ENCODE measurements around the gene F8. TPM values are rescaled to one million over a fixed set of nuclear protein-coding genes. Genes with fewer than 3 reads are reported as not detected.

Gene F8
- total and polyA plus RNA-seq, 10 of the 15 experiments (the other 5 are each of a cell fraction or from before 2014, with no cell fraction given): 3.0 to 8.1 (median 5.1) TPM

DNA sequence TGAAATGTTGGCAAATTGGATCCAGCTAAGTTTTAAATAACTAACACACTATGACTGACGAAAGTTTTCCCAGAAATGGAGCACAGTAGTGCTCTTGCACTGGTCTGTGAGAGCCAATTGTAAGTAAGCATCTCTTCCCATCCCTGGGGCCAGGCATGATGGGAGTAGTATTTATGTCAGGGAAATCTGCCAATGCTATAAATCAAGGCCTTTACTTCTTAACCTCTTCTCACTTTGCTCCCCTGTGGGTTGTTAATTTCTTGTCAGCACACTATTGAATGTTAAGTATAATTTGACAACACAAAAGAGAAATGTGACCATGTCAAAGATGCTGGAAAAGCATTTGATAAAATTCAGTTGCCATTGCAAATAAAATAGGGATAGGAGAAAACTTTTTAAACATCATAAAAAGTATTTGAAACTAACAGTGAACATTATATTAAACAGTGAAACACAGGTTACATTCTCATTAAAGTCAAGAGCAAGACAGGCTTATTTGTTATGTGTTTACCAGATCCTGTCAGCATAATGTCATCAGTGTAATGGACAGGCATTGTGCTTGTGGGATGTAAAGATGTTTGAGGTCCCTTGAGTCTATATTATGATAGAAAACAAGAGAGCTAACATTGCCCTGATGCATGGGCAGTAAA, 131.4 kb downstream of the F8 start:
- CTCF ChIA-PET: interaction anchor here (0.8 to 1.2 kb wide), 2 partner anchors 27 to 41 kb away, joined by 3 to 7 read pairs; no protein-coding TSS in a partner anchor
- Histone ChIP-seq H3K9me3 (replicated peaks; ENCODE audit: control insufficient read depth, insufficient read depth, low read length) (no peaks in the 10 kb centered on the region), H4K20me1 (ENCODE audit: control insufficient read depth, insufficient read depth) (no peaks in the 10 kb centered on the region), H3K4me3 (no peak overlapping the region), H3K4me1 (ENCODE audit: control insufficient read depth, insufficient read depth, low read length) (no peaks in the 10 kb centered on the region), H3K9ac (ENCODE audit: control insufficient read depth, insufficient read depth, low read length) (no peak overlapping the region), H3K27ac (ENCODE audit: control insufficient read depth, insufficient read depth) (no peak overlapping the region), H3K79me2 (ENCODE audit: control insufficient read depth, insufficient read depth, low read length) (peaks cover 2% of the 10 kb centered on the region), H3K27me3 (replicated peaks in 1 of 2; ENCODE audit: control insufficient read depth in 2 of 2, insufficient read depth in 2 of 2, low read length in 1 of 2) (no peaks in the 10 kb centered on the region), H2AFZ (ENCODE audit: control insufficient read depth, low read depth, low read length) (no peak overlapping the region), H3K4me2 (ENCODE audit: control insufficient read depth, insufficient read depth) (no peak overlapping the region), H3K36me3 (ENCODE audit: control insufficient read depth in 2 of 2, insufficient read depth in 2 of 2, low read length in 1 of 2) (no peaks in the 10 kb centered on the region)
- intact Hi-C loops (cut with micrococcal nuclease; ENCODE audit: unreplicated experiment): no loop called here
- FAIRE-seq: no peak
- DNase-seq (ENCODE audit: low read depth, low spot score): no peak
- SMC1A ChIA-PET (ENCODE audit: uncharacterized antibody, unreplicated experiment): interaction anchor here (0.8 to 1.1 kb wide), 2 partner anchors 17 to 26 kb away, joined by 3 to 4 read pairs; no protein-coding TSS in a partner anchor
- RAD21 ChIA-PET (ENCODE audit: unreplicated experiment): no interaction called here
- BruUV-seq (replicated peaks): no TSS peak
- ATAC-seq: no peak
- in situ Hi-C loops (cut with MboI): no loop called here
- POLR2A ChIA-PET: no interaction called here
- 48% methylated on average over 1 of the region's 1 CpG for WGBS (ENCODE audit: insufficient coverage, insufficient replicate concordance, low lambda C conversion rate, missing lambda C conversion rate)
- TF ChIP-seq, protein P1, sequence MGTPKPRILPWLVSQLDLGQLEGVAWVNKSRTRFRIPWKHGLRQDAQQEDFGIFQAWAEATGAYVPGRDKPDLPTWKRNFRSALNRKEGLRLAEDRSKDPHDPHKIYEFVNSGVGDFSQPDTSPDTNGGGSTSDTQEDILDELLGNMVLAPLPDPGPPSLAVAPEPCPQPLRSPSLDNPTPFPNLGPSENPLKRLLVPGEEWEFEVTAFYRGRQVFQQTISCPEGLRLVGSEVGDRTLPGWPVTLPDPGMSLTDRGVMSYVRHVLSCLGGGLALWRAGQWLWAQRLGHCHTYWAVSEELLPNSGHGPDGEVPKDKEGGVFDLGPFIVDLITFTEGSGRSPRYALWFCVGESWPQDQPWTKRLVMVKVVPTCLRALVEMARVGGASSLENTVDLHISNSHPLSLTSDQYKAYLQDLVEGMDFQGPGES (IDR thresholded peaks at IDR 0.05): no peak
- TF ChIP-seq ATF7 (IDR thresholded peaks at IDR 0.05; ENCODE audit: low read depth) (no peak), ASH2L (IDR thresholded peaks at IDR 0.05; ENCODE audit: borderline replicate concordance, low read depth) (no peak), IKZF2 (IDR thresholded peaks at IDR 0.05) (no peak), MXI1 (IDR thresholded peaks at IDR 0.05; ENCODE audit: low read depth, low read length) (no peak), CBX5 (IDR thresholded peaks at IDR 0.05; ENCODE audit: low read depth) (no peak), RUNX3 (IDR thresholded peaks at IDR 0.05; ENCODE audit: low read length) (no peak), POLR2AphosphoS5 (IDR thresholded peaks at IDR 0.05; ENCODE audit: low read length) (no peak), FOXK2 (IDR thresholded peaks at IDR 0.05) (no peak), NBN (IDR thresholded peaks at IDR 0.05) (no peak), STAT3 (IDR thresholded peaks at IDR 0.05; ENCODE audit: low read depth, low read length) (no peak)
- TF ChIP-seq, protein P2, sequence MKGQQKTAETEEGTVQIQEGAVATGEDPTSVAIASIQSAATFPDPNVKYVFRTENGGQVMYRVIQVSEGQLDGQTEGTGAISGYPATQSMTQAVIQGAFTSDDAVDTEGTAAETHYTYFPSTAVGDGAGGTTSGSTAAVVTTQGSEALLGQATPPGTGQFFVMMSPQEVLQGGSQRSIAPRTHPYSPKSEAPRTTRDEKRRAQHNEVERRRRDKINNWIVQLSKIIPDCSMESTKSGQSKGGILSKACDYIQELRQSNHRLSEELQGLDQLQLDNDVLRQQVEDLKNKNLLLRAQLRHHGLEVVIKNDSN (IDR thresholded peaks at IDR 0.05; ENCODE audit: borderline replicate concordance, extremely low read length, insufficient read depth, low read depth, low read length): no peak
- TF ChIP-seq, protein P3, sequence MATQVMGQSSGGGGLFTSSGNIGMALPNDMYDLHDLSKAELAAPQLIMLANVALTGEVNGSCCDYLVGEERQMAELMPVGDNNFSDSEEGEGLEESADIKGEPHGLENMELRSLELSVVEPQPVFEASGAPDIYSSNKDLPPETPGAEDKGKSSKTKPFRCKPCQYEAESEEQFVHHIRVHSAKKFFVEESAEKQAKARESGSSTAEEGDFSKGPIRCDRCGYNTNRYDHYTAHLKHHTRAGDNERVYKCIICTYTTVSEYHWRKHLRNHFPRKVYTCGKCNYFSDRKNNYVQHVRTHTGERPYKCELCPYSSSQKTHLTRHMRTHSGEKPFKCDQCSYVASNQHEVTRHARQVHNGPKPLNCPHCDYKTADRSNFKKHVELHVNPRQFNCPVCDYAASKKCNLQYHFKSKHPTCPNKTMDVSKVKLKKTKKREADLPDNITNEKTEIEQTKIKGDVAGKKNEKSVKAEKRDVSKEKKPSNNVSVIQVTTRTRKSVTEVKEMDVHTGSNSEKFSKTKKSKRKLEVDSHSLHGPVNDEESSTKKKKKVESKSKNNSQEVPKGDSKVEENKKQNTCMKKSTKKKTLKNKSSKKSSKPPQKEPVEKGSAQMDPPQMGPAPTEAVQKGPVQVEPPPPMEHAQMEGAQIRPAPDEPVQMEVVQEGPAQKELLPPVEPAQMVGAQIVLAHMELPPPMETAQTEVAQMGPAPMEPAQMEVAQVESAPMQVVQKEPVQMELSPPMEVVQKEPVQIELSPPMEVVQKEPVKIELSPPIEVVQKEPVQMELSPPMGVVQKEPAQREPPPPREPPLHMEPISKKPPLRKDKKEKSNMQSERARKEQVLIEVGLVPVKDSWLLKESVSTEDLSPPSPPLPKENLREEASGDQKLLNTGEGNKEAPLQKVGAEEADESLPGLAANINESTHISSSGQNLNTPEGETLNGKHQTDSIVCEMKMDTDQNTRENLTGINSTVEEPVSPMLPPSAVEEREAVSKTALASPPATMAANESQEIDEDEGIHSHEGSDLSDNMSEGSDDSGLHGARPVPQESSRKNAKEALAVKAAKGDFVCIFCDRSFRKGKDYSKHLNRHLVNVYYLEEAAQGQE (IDR thresholded peaks at IDR 0.05; ENCODE audit: low read depth, low read length): no peak
- TF ChIP-seq, protein P4, sequence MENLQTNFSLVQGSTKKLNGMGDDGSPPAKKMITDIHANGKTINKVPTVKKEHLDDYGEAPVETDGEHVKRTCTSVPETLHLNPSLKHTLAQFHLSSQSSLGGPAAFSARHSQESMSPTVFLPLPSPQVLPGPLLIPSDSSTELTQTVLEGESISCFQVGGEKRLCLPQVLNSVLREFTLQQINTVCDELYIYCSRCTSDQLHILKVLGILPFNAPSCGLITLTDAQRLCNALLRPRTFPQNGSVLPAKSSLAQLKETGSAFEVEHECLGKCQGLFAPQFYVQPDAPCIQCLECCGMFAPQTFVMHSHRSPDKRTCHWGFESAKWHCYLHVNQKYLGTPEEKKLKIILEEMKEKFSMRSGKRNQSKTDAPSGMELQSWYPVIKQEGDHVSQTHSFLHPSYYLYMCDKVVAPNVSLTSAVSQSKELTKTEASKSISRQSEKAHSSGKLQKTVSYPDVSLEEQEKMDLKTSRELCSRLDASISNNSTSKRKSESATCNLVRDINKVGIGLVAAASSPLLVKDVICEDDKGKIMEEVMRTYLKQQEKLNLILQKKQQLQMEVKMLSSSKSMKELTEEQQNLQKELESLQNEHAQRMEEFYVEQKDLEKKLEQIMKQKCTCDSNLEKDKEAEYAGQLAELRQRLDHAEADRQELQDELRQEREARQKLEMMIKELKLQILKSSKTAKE (IDR thresholded peaks at IDR 0.05; ENCODE audit: low read depth, poor library complexity, severe bottlenecking): no peak
- TF ChIP-seq, protein P5, sequence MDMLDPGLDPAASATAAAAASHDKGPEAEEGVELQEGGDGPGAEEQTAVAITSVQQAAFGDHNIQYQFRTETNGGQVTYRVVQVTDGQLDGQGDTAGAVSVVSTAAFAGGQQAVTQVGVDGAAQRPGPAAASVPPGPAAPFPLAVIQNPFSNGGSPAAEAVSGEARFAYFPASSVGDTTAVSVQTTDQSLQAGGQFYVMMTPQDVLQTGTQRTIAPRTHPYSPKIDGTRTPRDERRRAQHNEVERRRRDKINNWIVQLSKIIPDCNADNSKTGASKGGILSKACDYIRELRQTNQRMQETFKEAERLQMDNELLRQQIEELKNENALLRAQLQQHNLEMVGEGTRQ (IDR thresholded peaks at IDR 0.05; ENCODE audit: borderline replicate concordance, low read depth, low read length): no peak
